H1 (cell line): ENCODE data around the gene CAMK2B. TPM values are rescaled to one million over a fixed set of nuclear protein-coding genes. Genes with fewer than 3 reads are reported as not detected.

Experiments
- CTCF ChIA-PET: fragments of 300-600 bp; sonication (Branson Sonifier 250); formaldehyde crosslinking; loops from one replicate; lab custom pipeline; 2021; ENCODE audit not compliant: partially characterized antibody; lab: Charles Lee
- POLR2A ChIA-PET: fragments of 300-600 bp; sonication (Branson Sonifier 250); formaldehyde crosslinking; loops from one replicate; lab custom pipeline; 2021; ENCODE audit warnings: inconsistent platforms; ENCODE audit not compliant: partially characterized antibody; lab: Charles Lee
- DNase-seq, 2 experiments: peaks; one replicate each; pipeline versions ENCODE4 v3.0.0 to v3.0.0-alpha.2; 2010 to 2022; ENCODE audit warnings: low spot score in 2 of 2, low read depth in 1 of 2, mixed read lengths in 1 of 2
- FAIRE-seq: peaks from 2 replicates; lab custom pipeline; 2011; peaks lifted over from hg19 to GRCh38; lab: Jason Lieb, UNC
- H2AFZ ChIP-seq: 2 replicates; pipeline ENCODE4 v1.8.1; 2012; ENCODE audit warnings: low read length, inconsistent platforms
- H2AK5ac ChIP-seq: 2 replicates; pipeline ENCODE4 v1.6.1; 2013; ENCODE audit warnings: low read depth, low read length
- H2BK120ac ChIP-seq: replicated peaks from 2 replicates; pipeline ENCODE3; 2013; ENCODE audit warnings: low read depth, low read length, inconsistent platforms
- H2BK12ac ChIP-seq: 2 replicates; pipeline ENCODE4 v1.6.1; 2013; ENCODE audit warnings: low read depth, low read length
- H2BK15ac ChIP-seq: 2 replicates; pipeline ENCODE4 v1.6.1; 2013; ENCODE audit warnings: low read length
- H2BK20ac ChIP-seq: 2 replicates; pipeline ENCODE4 v1.6.1; 2013; ENCODE audit warnings: low read length
- H2BK5ac ChIP-seq: 2 replicates; pipeline ENCODE4 v1.6.1; 2013; ENCODE audit warnings: low read depth, low read length
- H3K14ac ChIP-seq: 2 replicates; pipeline ENCODE4 v1.6.1; 2013; ENCODE audit warnings: inconsistent platforms; ENCODE audit not compliant: insufficient read length
- H3K18ac ChIP-seq: 2 replicates; pipeline ENCODE4 v1.6.1; 2013; ENCODE audit warnings: low read length; ENCODE audit errors: extremely low read depth
- H3K23ac ChIP-seq: 2 replicates; pipeline ENCODE4 v1.6.1; 2013; ENCODE audit warnings: inconsistent platforms; ENCODE audit not compliant: insufficient read length
- H3K23me2 ChIP-seq: 2 replicates; pipeline ENCODE4 v1.6.1; 2013; ENCODE audit warnings: low read depth, low read length
- H3K27ac ChIP-seq: 2 replicates; pipeline ENCODE4 v1.6.1; 2011; ENCODE audit warnings: low read depth, low read length, inconsistent platforms
- H3K27me3 ChIP-seq, 4 experiments: replicated peaks in 1 of 4; 1 replicate in 1 of 4; 2 replicates in 3 of 4; pipeline versions ENCODE4 v1.6.1 to v1.8.1; 2011 to 2013; ENCODE audit warnings: low read length in 3 of 4, mild to moderate bottlenecking in 3 of 4, inconsistent platforms in 2 of 4, mixed read lengths in 2 of 4, moderate library complexity in 1 of 4; ENCODE audit not compliant: control insufficient read depth in 3 of 4, insufficient read depth in 3 of 4; ENCODE audit errors: extremely low read depth in 1 of 4
- H3K36me3 ChIP-seq, 4 experiments: 2 replicates each; pipeline versions ENCODE4 v1.6.1 to v1.8.1; 2011 to 2013; ENCODE audit warnings: mild to moderate bottlenecking in 4 of 4, low read length in 3 of 4, moderate library complexity in 2 of 4, control low read depth in 1 of 4, inconsistent platforms in 1 of 4; ENCODE audit not compliant: insufficient read depth in 4 of 4, control insufficient read depth in 2 of 4
- H3K4ac ChIP-seq: replicated peaks from 2 replicates; pipeline ENCODE3; 2013; ENCODE audit warnings: low read length, low read depth, mixed read lengths, inconsistent platforms; ENCODE audit not compliant: insufficient read length
- H3K4me1 ChIP-seq, 4 experiments: replicated peaks in 1 of 4; 1 replicate in 1 of 4; 2 replicates in 3 of 4; pipeline versions ENCODE4 v1.6.1 to v1.8.1; 2011 to 2013; ENCODE audit warnings: low read length in 3 of 4, inconsistent platforms in 2 of 4, mixed read lengths in 1 of 4; ENCODE audit not compliant: insufficient read depth in 4 of 4, control insufficient read depth in 3 of 4
- H3K4me2 ChIP-seq, 2 experiments: 2 replicates each; pipeline versions ENCODE4 v1.6.1 to v1.8.1; 2011 to 2013; ENCODE audit warnings: low read depth in 2 of 2, low read length in 2 of 2, control low read depth in 1 of 2, inconsistent platforms in 1 of 2, mild to moderate bottlenecking in 1 of 2; ENCODE audit not compliant: insufficient read depth in 1 of 2
- H3K4me3 ChIP-seq, 4 experiments: fragments of 200-600, 300-600 bp in 1 of 4; sonication (generic), shearing (Covaris generic), sonication (Bioruptor Twin) in 1 of 4; 2 replicates each; pipeline versions ENCODE4 v1.5.1 to v1.8.1; 2011 to 2016; ENCODE audit warnings: low read length in 4 of 4, low read depth in 3 of 4, control low read depth in 2 of 4, inconsistent platforms in 2 of 4, mild to moderate bottlenecking in 2 of 4, mixed read lengths in 1 of 4, moderate library complexity in 1 of 4; ENCODE audit not compliant: insufficient read depth in 2 of 4; ENCODE audit errors: extremely low read depth in 1 of 4
- H3K56ac ChIP-seq: replicated peaks from 2 replicates; pipeline ENCODE3; 2013; ENCODE audit warnings: low read depth, mild to moderate bottlenecking, mixed read lengths, low read length, inconsistent platforms; ENCODE audit not compliant: insufficient read length
- H3K79me1 ChIP-seq: 2 replicates; pipeline ENCODE4 v1.6.1; 2013; ENCODE audit warnings: low read depth, low read length, control low read depth
- H3K79me2 ChIP-seq, 2 experiments: 2 replicates each; pipeline versions ENCODE4 v1.6.1 to v1.8.1; 2012 to 2013; ENCODE audit warnings: low read length in 2 of 2, mild to moderate bottlenecking in 2 of 2, inconsistent platforms in 1 of 2; ENCODE audit not compliant: insufficient read depth in 2 of 2, control insufficient read depth in 1 of 2
- H3K9ac ChIP-seq, 4 experiments: replicated peaks in 1 of 4; 1 replicate in 1 of 4; 2 replicates in 3 of 4; pipeline versions ENCODE4 v1.6.1 to v1.8.1; 2011 to 2013; ENCODE audit warnings: low read depth in 3 of 4, low read length in 3 of 4, control low read depth in 2 of 4, mild to moderate bottlenecking in 2 of 4, moderate library complexity in 2 of 4, inconsistent platforms in 1 of 4; ENCODE audit errors: extremely low read depth in 1 of 4
- H3K9me3 ChIP-seq, 2 experiments: 2 replicates each; pipeline versions ENCODE4 v1.6.1 to v1.8.1; 2012 to 2013; ENCODE audit warnings: mild to moderate bottlenecking in 2 of 2, moderate library complexity in 2 of 2, control low read depth in 1 of 2, inconsistent platforms in 1 of 2, low read depth in 1 of 2, low read length in 1 of 2, mixed read lengths in 1 of 2; ENCODE audit not compliant: insufficient read depth in 2 of 2
- H4K20me1 ChIP-seq, 2 experiments: replicated peaks in 1 of 2; 2 replicates each; pipeline versions ENCODE3 to v1.8.1; 2011 to 2013; ENCODE audit warnings: inconsistent platforms in 2 of 2, low read length in 2 of 2, mild to moderate bottlenecking in 1 of 2; ENCODE audit not compliant: insufficient read depth in 2 of 2, control insufficient read depth in 1 of 2
- H4K5ac ChIP-seq: 2 replicates; pipeline ENCODE4 v1.6.1; 2013; ENCODE audit warnings: low read length, low read depth, mixed read lengths, inconsistent platforms; ENCODE audit not compliant: insufficient read length
- H4K8ac ChIP-seq: 2 replicates; pipeline ENCODE4 v1.8.0; 2013; ENCODE audit warnings: mild to moderate bottlenecking, moderate library complexity, low read length, inconsistent platforms; ENCODE audit not compliant: insufficient read depth; ENCODE audit errors: extremely low read depth
- H4K91ac ChIP-seq: replicated peaks from 2 replicates; pipeline ENCODE3; 2013; ENCODE audit warnings: low read length, mixed read lengths, inconsistent platforms; ENCODE audit not compliant: insufficient read length
- CEBPB ChIP-seq: IDR thresholded peaks from 2 replicates; pipeline ENCODE4 v1.6.1; 2012; ENCODE audit warnings: low read depth, low read length
- CHD1 ChIP-seq: IDR thresholded peaks from 2 replicates; pipeline ENCODE4 v1.6.1; 2012; ENCODE audit warnings: low read depth, low read length, improper control_type of control experiment
- EGR1 ChIP-seq: IDR thresholded peaks from 2 replicates; pipeline ENCODE4 v1.6.1; 2011; ENCODE audit warnings: low read depth, low read length, borderline replicate concordance
- EZH2 ChIP-seq: fragments of 200-600 bp; sonication (generic); IDR thresholded peaks from 2 replicates; pipeline ENCODE4 v1.7.1; 2012; ENCODE audit warnings: low read depth, mild to moderate bottlenecking, moderate library complexity, low read length, inconsistent platforms; ENCODE audit not compliant: severe bottlenecking
- KDM4A ChIP-seq: IDR thresholded peaks from one replicate; pipeline ENCODE4 v1.7.1; 2012; ENCODE audit warnings: low read depth, mild to moderate bottlenecking, moderate library complexity, low read length, inconsistent platforms; ENCODE audit not compliant: severe bottlenecking
- RBBP5 ChIP-seq: IDR thresholded peaks from 2 replicates; pipeline ENCODE4 v1.7.1; 2012; ENCODE audit warnings: low read depth, mild to moderate bottlenecking, inconsistent platforms, low read length, moderate library complexity, borderline replicate concordance
- RNF2 ChIP-seq: fragments of 200-900, 300-1000 bp; sonication (generic); IDR thresholded peaks from 2 replicates; pipeline ENCODE4 v1.7.1; 2016; ENCODE audit warnings: borderline replicate concordance, low read depth, mild to moderate bottlenecking, antibody characterized with exemption, low read length; ENCODE audit not compliant: poor library complexity, severe bottlenecking; ENCODE audit errors: missing control alignments
- SP1 ChIP-seq: IDR thresholded peaks from 2 replicates; pipeline ENCODE4 v1.6.1; 2011; ENCODE audit warnings: low read depth, low read length
- SP2 ChIP-seq: IDR thresholded peaks from 2 replicates; pipeline ENCODE4 v1.6.1; 2012; ENCODE audit warnings: mild to moderate bottlenecking, low read length, inconsistent platforms
- SUZ12 ChIP-seq: fragments of 200-600 bp; sonication (generic); IDR thresholded peaks from 2 replicates; pipeline ENCODE4 v1.6.1; 2012; ENCODE audit warnings: mild to moderate bottlenecking, inconsistent platforms, low read length, moderate library complexity, mixed read lengths
- TCF12 ChIP-seq: IDR thresholded peaks from 2 replicates; pipeline ENCODE4 v1.6.1; 2011; ENCODE audit warnings: low read depth, mild to moderate bottlenecking, low read length
- TEAD4 ChIP-seq: IDR thresholded peaks from 2 replicates; pipeline ENCODE4 v1.6.1; 2012; ENCODE audit warnings: low read depth, low read length, inconsistent platforms, mixed read lengths
- WGBS, 2 experiments: shearing (Covaris generic) in 1 of 2; methylation state at CpG; one replicate each; pipeline versions ENCODE4 v1.1.6 to v1.1.7; 2013 to 2015; ENCODE audit warnings: low lambda C conversion rate in 2 of 2, mixed read lengths in 2 of 2, inconsistent platforms in 1 of 2, low coverage in 1 of 2, missing lambda C conversion rate in 1 of 2; ENCODE audit not compliant: insufficient replicate concordance in 2 of 2, insufficient coverage in 1 of 2, insufficient read length in 1 of 2; ENCODE audit errors: extremely low coverage in 1 of 2, missing lambda C conversion rate in 1 of 2; 5-methylcytosine and 5-hydroxymethylcytosine counted together
- polyA plus RNA-seq, 7 experiments: library from polyadenylated mRNA; depleted of rRNA in 3 of 7; stranded (reverse) in 5 of 7; unstranded in 2 of 7; fragments of >200 nt in 5 of 7; fragments of 200-250 nt in 2 of 7; gene quantifications; 1 replicate in 5 of 7; 2 replicates in 1 of 7; 4 replicates in 1 of 7; pipeline versions ENCODE4 v1.2.1 to v1.2.3, GENCODE V29; 2011 to 2013; ENCODE audit warnings: missing spikeins in 2 of 7, mixed read lengths in 2 of 7
- total RNA-seq: library from RNA; stranded (reverse); fragmentation: NEBNext Ultra II Directional; extraction: Animal tissue kit (Norgen Biotek cat#: 25700); gene quantifications from 2 replicates; pipeline ENCODE4 v1.2.1, GENCODE V29; 2021

Gene CAMK2B
- total and polyA plus RNA-seq, 2 of the 8 experiments (the other 6 are each of a cell fraction or from before 2014, with no cell fraction given) = 0.05 to 0.15 TPM

- CTCF ChIA-PET = interaction anchor here (0.6 to 1.8 kb wide), 5 partner anchors 12 to 199 kb away, joined by 3 to 4 read pairs (median 3); no protein-coding TSS in a partner anchor
- WGBS, 2 experiments = 84% methylated on average over 8 of the region's 8 CpGs; no CpG with 5 or more reads in 1 of the 2 experiments
- DNase-seq = peak in 1 of 2 experiments; percentile 31
Measured at GRCh38 chr7:44280636-44280992, 44.8 kb downstream of the CAMK2B start.

More at GRCh38 chr7:44280636-44280992, 44.8 kb downstream of the CAMK2B start:
- no peak overlapping the region for H4K5ac ChIP-seq
- no peak overlapping the region for H3K9ac ChIP-seq
- H3K14ac ChIP-seq = no peak overlapping the region
- H2AK5ac ChIP-seq = no peak overlapping the region
- no peak overlapping the region for H3K4ac ChIP-seq
- POLR2A ChIA-PET = interaction anchor here (1.2 kb wide), 1 partner anchor 9 kb away, joined by 4 read pairs; no protein-coding TSS in a partner anchor
- H3K23ac ChIP-seq = no peak overlapping the region
- H2BK12ac ChIP-seq = no peak overlapping the region
- no peak overlapping the region for H3K4me2 ChIP-seq
- H3K79me2 ChIP-seq = no peaks in the 10 kb centered on the region
- no peak overlapping the region for H2AFZ ChIP-seq
- H3K23me2 ChIP-seq = no peaks in the 10 kb centered on the region; the same call in 1 of the 2 replicates
- H3K56ac ChIP-seq = no peak overlapping the region
- H3K4me3 ChIP-seq = no peak overlapping the region
- H2BK15ac ChIP-seq = no peak overlapping the region
- H3K27me3 ChIP-seq = peaks cover 0 to 4% (median 3%) of the 10 kb centered on the region in 4 experiments; a peak in 5 of 7 replicates
- no peaks in the 10 kb centered on the region for H3K79me1 ChIP-seq
- H2BK5ac ChIP-seq = no peak overlapping the region
- H3K9me3 ChIP-seq = no peaks in the 10 kb centered on the region
- H2BK20ac ChIP-seq = no peak overlapping the region
- H3K36me3 ChIP-seq = no peaks in the 10 kb centered on the region
- H3K27ac ChIP-seq = no peak overlapping the region
- H4K91ac ChIP-seq = no peak overlapping the region
- no peak overlapping the region for H2BK120ac ChIP-seq
- H4K8ac ChIP-seq = no peak overlapping the region
- TF ChIP-seq SP2 = no peak
- no peak for TF ChIP-seq KDM4A
- no peak for TF ChIP-seq RBBP5
- no peak for TF ChIP-seq CEBPB
- TF ChIP-seq CHD1 = no peak
- TF ChIP-seq RNF2 = no peak
- TF ChIP-seq EGR1 = no peak
- no peak for TF ChIP-seq SUZ12
- TF ChIP-seq TEAD4 = no peak
- TF ChIP-seq SP1 = no peak
- no peak for TF ChIP-seq EZH2
- TF ChIP-seq TCF12 = no peak
- H3K18ac ChIP-seq = no peak overlapping the region
- H3K4me1 ChIP-seq = peaks cover 0 to 8% (median 3%) of the 10 kb centered on the region in 4 experiments; a peak in 5 of 7 replicates
- no peak for FAIRE-seq
- H4K20me1 ChIP-seq = peaks cover 0 to 3% of the 10 kb centered on the region in 2 experiments
